BJ (cell line): ENCODE measurements around the gene ZFAND5. TPM values are rescaled to one million over a fixed set of nuclear protein-coding genes. Genes with fewer than 3 reads are reported as not detected.
A peak's percentile ranks its signal among the peaks of the same experiment; 100 is the strongest.

Source experiments
- CTCF ChIA-PET: fragments of 350-600 bp; formaldehyde crosslinking; extraction: SDS; loops from one replicate; lab custom pipeline; 2021; ENCODE audit warnings: antibody characterized with exemption, inconsistent platforms; lab: Yijun Ruan, JAX
- POLR2A ChIA-PET: fragments of 300-600 bp; sonication (Branson Sonifier 250); formaldehyde crosslinking; extraction: SDS; loops from one replicate; lab custom pipeline; 2021; ENCODE audit warnings: antibody characterized with exemption; lab: Charles Lee
- DNase-seq: peaks from one replicate; pipeline ENCODE4 v3.0.0-alpha.2; 2011; ENCODE audit warnings: low read depth
- H3K27me3 ChIP-seq: 2 replicates; pipeline ENCODE4 v1.6.0; 2011; ENCODE audit warnings: low read length; ENCODE audit not compliant: control insufficient read depth, insufficient read depth
- H3K36me3 ChIP-seq: 2 replicates; pipeline ENCODE4 v1.5.1; 2011; ENCODE audit warnings: low read length; ENCODE audit not compliant: control insufficient read depth, insufficient read depth
- H3K4me3 ChIP-seq: 2 replicates; pipeline ENCODE4 v1.5.1; 2011; ENCODE audit warnings: low read depth, mild to moderate bottlenecking, control low read depth, low read length
- CTCF ChIP-seq: IDR thresholded peaks from 2 replicates; pipeline ENCODE4 v1.5.1; 2011; ENCODE audit warnings: low read depth, mild to moderate bottlenecking, control low read depth, inconsistent platforms, low read length, moderate library complexity; ENCODE audit not compliant: insufficient read depth
- polyA plus RNA-seq: library from polyadenylated mRNA; depleted of rRNA; stranded (reverse); fragments of >200 nt; gene quantifications from 2 replicates; pipeline ENCODE4 v1.2.3, GENCODE V29; 2011

ZFAND5 gene
- polyA plus RNA-seq, 1 experiment, result 172 TPM

GRCh38 chr9:72377041-72377440 lies 12.0 kb upstream of the ZFAND5 start:
- TF ChIP-seq CTCF, result no peak
- CTCF ChIA-PET, result no interaction called here
- H3K4me3 ChIP-seq, result no peak overlapping the region
- no peaks in the 10 kb centered on the region for H3K27me3 ChIP-seq
- no peak for DNase-seq
- no peaks in the 10 kb centered on the region for H3K36me3 ChIP-seq
- POLR2A ChIA-PET, result no interaction called here

GRCh38 chr9:72371151-72371550 lies 6.1 kb upstream of the ZFAND5 start:
- H3K4me3 ChIP-seq, result no peak overlapping the region
- ChIA-PET CTCF (interaction anchor here (0.7 kb wide), 2 partner anchors 451 to 528 kb away, joined by 3 read pairs; no protein-coding TSS in a partner anchor), POLR2A (no interaction called here)
- no peaks in the 10 kb centered on the region for H3K36me3 ChIP-seq
- TF ChIP-seq CTCF, result no peak
- no peak for DNase-seq
- H3K27me3 ChIP-seq, result no peaks in the 10 kb centered on the region

GRCh38 chr9:72365525-72366256 lies 683 bp upstream of the ZFAND5 start:
- CTCF ChIA-PET, result interaction anchor here (0.7 to 1.6 kb wide), 7 partner anchors 20 to 235 kb away, joined by 3 to 10 read pairs (median 4); no protein-coding TSS in a partner anchor
- no peak for DNase-seq
- no peaks in the 10 kb centered on the region for H3K27me3 ChIP-seq
- POLR2A ChIA-PET, result interaction anchor here (0.6 to 2.0 kb wide), 12 partner anchors 19 to 598 kb away, joined by 3 to 18 read pairs (median 4); partner anchors contain the start of genes ABHD17B, C9orf85 and CEMIP2
- H3K36me3 ChIP-seq, result peaks cover 1% of the 10 kb centered on the region; the same call in 1 of the 2 replicates
- peak overlapping the region; percentile 43 for H3K4me3 ChIP-seq
- TF ChIP-seq CTCF, result peak; percentile 28; the same call in 1 of the 2 replicates

- Histone ChIP-seq H3K4me3 (peak overlapping the region; percentile 91), H3K27me3 (no peaks in the 10 kb centered on the region), H3K36me3 (peaks cover 7% of the 10 kb centered on the region; the same call in 1 of the 2 replicates)
- ChIA-PET POLR2A (interaction anchor here (0.5 to 2.0 kb wide), 7 partner anchors 75 to 1410 kb away, joined by 3 to 18 read pairs (median 5); no protein-coding TSS in a partner anchor), CTCF (no interaction called here)
- no peak for TF ChIP-seq CTCF
- DNase-seq, result no peak
Measured at GRCh38 chr9:72363908-72364678, 915 bp downstream of the ZFAND5 start.
